ENCODE results near the gene SMYD2.

- TF ChIP-seq, protein P1, sequence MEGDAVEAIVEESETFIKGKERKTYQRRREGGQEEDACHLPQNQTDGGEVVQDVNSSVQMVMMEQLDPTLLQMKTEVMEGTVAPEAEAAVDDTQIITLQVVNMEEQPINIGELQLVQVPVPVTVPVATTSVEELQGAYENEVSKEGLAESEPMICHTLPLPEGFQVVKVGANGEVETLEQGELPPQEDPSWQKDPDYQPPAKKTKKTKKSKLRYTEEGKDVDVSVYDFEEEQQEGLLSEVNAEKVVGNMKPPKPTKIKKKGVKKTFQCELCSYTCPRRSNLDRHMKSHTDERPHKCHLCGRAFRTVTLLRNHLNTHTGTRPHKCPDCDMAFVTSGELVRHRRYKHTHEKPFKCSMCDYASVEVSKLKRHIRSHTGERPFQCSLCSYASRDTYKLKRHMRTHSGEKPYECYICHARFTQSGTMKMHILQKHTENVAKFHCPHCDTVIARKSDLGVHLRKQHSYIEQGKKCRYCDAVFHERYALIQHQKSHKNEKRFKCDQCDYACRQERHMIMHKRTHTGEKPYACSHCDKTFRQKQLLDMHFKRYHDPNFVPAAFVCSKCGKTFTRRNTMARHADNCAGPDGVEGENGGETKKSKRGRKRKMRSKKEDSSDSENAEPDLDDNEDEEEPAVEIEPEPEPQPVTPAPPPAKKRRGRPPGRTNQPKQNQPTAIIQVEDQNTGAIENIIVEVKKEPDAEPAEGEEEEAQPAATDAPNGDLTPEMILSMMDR (IDR thresholded peaks at IDR 0.05): no peak
- no peak for TF ChIP-seq POLR2A (IDR thresholded peaks at IDR 0.05)
- TF ChIP-seq POLR2AphosphoS5 (IDR thresholded peaks at IDR 0.05): no peak
Observed at GRCh38 chr1:214300149-214300780, 19.3 kb downstream of the SMYD2 start.

All from stomach (tissue), 4 donors.